A549 (cell line): ENCODE measurements around the gene DAB2IP. TPM values are rescaled to one million over a fixed set of nuclear protein-coding genes. Genes with fewer than 3 reads are reported as not detected.

Experiments
- ATAC-seq, 2 experiments: fragments of 200-7000 bp in 1 of 2; fragments of >200 bp in 1 of 2; cut with Nextera tagmentation in 1 of 2; cut with Tn5 transposase in 1 of 2; 3 replicates each; pipeline versions ENCODE4 v1.8.0 to v1.9.1; 2018 to 2020; ENCODE audit warnings: mild to moderate bottlenecking in 1 of 2, moderate library complexity in 1 of 2
- CTCF ChIA-PET: fragments of 300-600 bp; sonication (Branson Sonifier 250); formaldehyde crosslinking; extraction: SDS; loops from one replicate; lab custom pipeline; 2021; ENCODE audit warnings: antibody characterized with exemption, inconsistent platforms; lab: Yijun Ruan, JAX
- POLR2A ChIA-PET: fragments of 350-600 bp; formaldehyde crosslinking; extraction: SDS; loops from one replicate; lab custom pipeline; 2021; ENCODE audit warnings: antibody characterized with exemption, inconsistent platforms; lab: Yijun Ruan, JAX
- DNase-seq, 2 experiments: peaks; one replicate each; pipeline versions ENCODE4 v3.0.0 to v3.0.0-alpha.2; 2011 to 2016; ENCODE audit warnings: low read depth in 1 of 2, low spot score in 1 of 2
- FAIRE-seq: peaks from 2 replicates; lab custom pipeline; 2011; peaks lifted over from hg19 to GRCh38; lab: Jason Lieb, UNC
- H3K27ac ChIP-seq, 2 experiments: fragments of >200 bp; sonication (Bioruptor Twin); formaldehyde crosslinking; 3 replicates each; pipeline ENCODE4 v1.5.1; 2016 to 2017
- H3K4me1 ChIP-seq: fragments of >200 bp; sonication (Bioruptor Twin); formaldehyde crosslinking; 3 replicates; pipeline ENCODE4 v1.6.1; 2016
- H3K4me2 ChIP-seq: fragments of >200 bp; sonication (Bioruptor Twin); formaldehyde crosslinking; 3 replicates; pipeline ENCODE4 v1.6.1; 2016
- H3K4me3 ChIP-seq: fragments of >200 bp; sonication (Bioruptor Twin); formaldehyde crosslinking; 3 replicates; pipeline ENCODE4 v1.5.1; 2016
- H3K9me3 ChIP-seq: fragments of >200 bp; sonication (Bioruptor Twin); formaldehyde crosslinking; 3 replicates; pipeline ENCODE4 v1.6.1; 2016
- BHLHE40 ChIP-seq: IDR thresholded peaks from 2 replicates; pipeline ENCODE4 v1.6.1; 2012; ENCODE audit warnings: low read depth, low read length, inconsistent platforms
- CTCF ChIP-seq: fragments of >200 bp; sonication (Bioruptor Twin); formaldehyde crosslinking; IDR thresholded peaks from 3 replicates; pipeline ENCODE4 v1.5.1; 2016
- ELK1 ChIP-seq: fragments of 150-350 bp; IDR thresholded peaks from 2 replicates; pipeline ENCODE4 v1.6.1; 2014; ENCODE audit warnings: low read depth, mild to moderate bottlenecking, low read length
- REST ChIP-seq: fragments of 200-600 bp; sonication (generic); IDR thresholded peaks from 2 replicates; pipeline ENCODE4 v1.6.1; 2016; ENCODE audit warnings: antibody characterized with exemption, mild to moderate bottlenecking, moderate library complexity
- WGBS: methylation state at CpG from one replicate; pipeline ENCODE4 v1.1.6; 2017; ENCODE audit errors: missing lambda C conversion rate; 5-methylcytosine and 5-hydroxymethylcytosine counted together
- polyA plus RNA-seq, 4 experiments: library from polyadenylated mRNA; depleted of rRNA in 3 of 4; stranded (reverse); fragments of >200 nt; fragmentation: RNase III in 1 of 4; extraction: RNeasy Plus Mini Kit Qiagen cat#74134 plus additional on column Dnase treatment in 1 of 4; gene quantifications; 2 replicates in 3 of 4; 3 replicates in 1 of 4; pipeline ENCODE4 v1.2.3, GENCODE V29; 2011 to 2017
- TF ChIP-seq, protein P1 (sequence below): fragments of 450-650 bp; IDR thresholded peaks from 2 replicates; pipeline ENCODE4 v1.6.1; 2014; ENCODE audit warnings: antibody characterized with exemption

DAB2IP gene
- polyA plus RNA-seq, 2 of the 4 experiments (the other 2 are of a cell fraction): 9.7 to 13.9 TPM

GRCh38 chr9:121696930-121697329 lies 45.5 kb downstream of the DAB2IP start:
- CTCF ChIA-PET: interaction anchor here (1.0 to 7.4 kb wide), 11 partner anchors 11 to 293 kb away, joined by 3 to 87 read pairs (median 6); no protein-coding TSS in a partner anchor
- H3K9me3 ChIP-seq: no peaks in the 10 kb centered on the region

More at GRCh38 chr9:121696930-121697329, 45.5 kb downstream of the DAB2IP start:
- WGBS: 77% methylated on average over 1 of the region's 1 CpG
- TF ChIP-seq CTCF (no peak), ELK1 (no peak), REST (no peak), BHLHE40 (no peak)
- TF ChIP-seq, protein P1, sequence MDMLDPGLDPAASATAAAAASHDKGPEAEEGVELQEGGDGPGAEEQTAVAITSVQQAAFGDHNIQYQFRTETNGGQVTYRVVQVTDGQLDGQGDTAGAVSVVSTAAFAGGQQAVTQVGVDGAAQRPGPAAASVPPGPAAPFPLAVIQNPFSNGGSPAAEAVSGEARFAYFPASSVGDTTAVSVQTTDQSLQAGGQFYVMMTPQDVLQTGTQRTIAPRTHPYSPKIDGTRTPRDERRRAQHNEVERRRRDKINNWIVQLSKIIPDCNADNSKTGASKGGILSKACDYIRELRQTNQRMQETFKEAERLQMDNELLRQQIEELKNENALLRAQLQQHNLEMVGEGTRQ: no peak
- POLR2A ChIA-PET: no interaction called here
- H3K4me3 ChIP-seq: no peak overlapping the region
- H3K4me1 ChIP-seq: peaks cover 21% of the 10 kb centered on the region
- DNase-seq: no peak
- ATAC-seq: no peak
- H3K4me2 ChIP-seq: no peak overlapping the region
- no peak for FAIRE-seq
- no peak overlapping the region for H3K27ac ChIP-seq
